H1 (cell line): ENCODE measurements around the gene MAPT. TPM values are rescaled to one million over a fixed set of nuclear protein-coding genes. Genes with fewer than 3 reads are reported as not detected.

Experiments
- CTCF ChIA-PET: fragments of 300-600 bp; sonication (Branson Sonifier 250); formaldehyde crosslinking; loops from one replicate; lab custom pipeline; 2021; ENCODE audit not compliant: partially characterized antibody; lab: Charles Lee
- POLR2A ChIA-PET: fragments of 300-600 bp; sonication (Branson Sonifier 250); formaldehyde crosslinking; loops from one replicate; lab custom pipeline; 2021; ENCODE audit warnings: inconsistent platforms; ENCODE audit not compliant: partially characterized antibody; lab: Charles Lee
- DNase-seq, 2 experiments: peaks; one replicate each; pipeline versions ENCODE4 v3.0.0 to v3.0.0-alpha.2; 2010 to 2022; ENCODE audit warnings: low spot score in 2 of 2, low read depth in 1 of 2, mixed read lengths in 1 of 2
- FAIRE-seq: peaks from 2 replicates; lab custom pipeline; 2011; peaks lifted over from hg19 to GRCh38; lab: Jason Lieb, UNC
- H2AFZ ChIP-seq: 2 replicates; pipeline ENCODE4 v1.8.1; 2012; ENCODE audit warnings: low read length, inconsistent platforms
- H2AK5ac ChIP-seq: 2 replicates; pipeline ENCODE4 v1.6.1; 2013; ENCODE audit warnings: low read depth, low read length
- H2BK120ac ChIP-seq: replicated peaks from 2 replicates; pipeline ENCODE3; 2013; ENCODE audit warnings: low read depth, low read length, inconsistent platforms
- H2BK12ac ChIP-seq: 2 replicates; pipeline ENCODE4 v1.6.1; 2013; ENCODE audit warnings: low read depth, low read length
- H2BK15ac ChIP-seq: 2 replicates; pipeline ENCODE4 v1.6.1; 2013; ENCODE audit warnings: low read length
- H2BK20ac ChIP-seq: 2 replicates; pipeline ENCODE4 v1.6.1; 2013; ENCODE audit warnings: low read length
- H2BK5ac ChIP-seq: 2 replicates; pipeline ENCODE4 v1.6.1; 2013; ENCODE audit warnings: low read depth, low read length
- H3K14ac ChIP-seq: 2 replicates; pipeline ENCODE4 v1.6.1; 2013; ENCODE audit warnings: inconsistent platforms; ENCODE audit not compliant: insufficient read length
- H3K18ac ChIP-seq: 2 replicates; pipeline ENCODE4 v1.6.1; 2013; ENCODE audit warnings: low read length; ENCODE audit errors: extremely low read depth
- H3K23ac ChIP-seq: 2 replicates; pipeline ENCODE4 v1.6.1; 2013; ENCODE audit warnings: inconsistent platforms; ENCODE audit not compliant: insufficient read length
- H3K23me2 ChIP-seq: 2 replicates; pipeline ENCODE4 v1.6.1; 2013; ENCODE audit warnings: low read depth, low read length
- H3K27ac ChIP-seq: 2 replicates; pipeline ENCODE4 v1.6.1; 2011; ENCODE audit warnings: low read depth, low read length, inconsistent platforms
- H3K27me3 ChIP-seq, 4 experiments: replicated peaks in 1 of 4; 1 replicate in 1 of 4; 2 replicates in 3 of 4; pipeline versions ENCODE4 v1.6.1 to v1.8.1; 2011 to 2013; ENCODE audit warnings: low read length in 3 of 4, mild to moderate bottlenecking in 3 of 4, inconsistent platforms in 2 of 4, mixed read lengths in 2 of 4, moderate library complexity in 1 of 4; ENCODE audit not compliant: control insufficient read depth in 3 of 4, insufficient read depth in 3 of 4; ENCODE audit errors: extremely low read depth in 1 of 4
- H3K36me3 ChIP-seq, 4 experiments: 2 replicates each; pipeline versions ENCODE4 v1.6.1 to v1.8.1; 2011 to 2013; ENCODE audit warnings: mild to moderate bottlenecking in 4 of 4, low read length in 3 of 4, moderate library complexity in 2 of 4, control low read depth in 1 of 4, inconsistent platforms in 1 of 4; ENCODE audit not compliant: insufficient read depth in 4 of 4, control insufficient read depth in 2 of 4
- H3K4ac ChIP-seq: replicated peaks from 2 replicates; pipeline ENCODE3; 2013; ENCODE audit warnings: low read length, low read depth, mixed read lengths, inconsistent platforms; ENCODE audit not compliant: insufficient read length
- H3K4me1 ChIP-seq, 4 experiments: replicated peaks in 1 of 4; 1 replicate in 1 of 4; 2 replicates in 3 of 4; pipeline versions ENCODE4 v1.6.1 to v1.8.1; 2011 to 2013; ENCODE audit warnings: low read length in 3 of 4, inconsistent platforms in 2 of 4, mixed read lengths in 1 of 4; ENCODE audit not compliant: insufficient read depth in 4 of 4, control insufficient read depth in 3 of 4
- H3K4me2 ChIP-seq, 2 experiments: 2 replicates each; pipeline versions ENCODE4 v1.6.1 to v1.8.1; 2011 to 2013; ENCODE audit warnings: low read depth in 2 of 2, low read length in 2 of 2, control low read depth in 1 of 2, inconsistent platforms in 1 of 2, mild to moderate bottlenecking in 1 of 2; ENCODE audit not compliant: insufficient read depth in 1 of 2
- H3K4me3 ChIP-seq, 4 experiments: fragments of 200-600, 300-600 bp in 1 of 4; sonication (generic), shearing (Covaris generic), sonication (Bioruptor Twin) in 1 of 4; 2 replicates each; pipeline versions ENCODE4 v1.5.1 to v1.8.1; 2011 to 2016; ENCODE audit warnings: low read length in 4 of 4, low read depth in 3 of 4, control low read depth in 2 of 4, inconsistent platforms in 2 of 4, mild to moderate bottlenecking in 2 of 4, mixed read lengths in 1 of 4, moderate library complexity in 1 of 4; ENCODE audit not compliant: insufficient read depth in 2 of 4; ENCODE audit errors: extremely low read depth in 1 of 4
- H3K56ac ChIP-seq: replicated peaks from 2 replicates; pipeline ENCODE3; 2013; ENCODE audit warnings: low read depth, mild to moderate bottlenecking, mixed read lengths, low read length, inconsistent platforms; ENCODE audit not compliant: insufficient read length
- H3K79me1 ChIP-seq: 2 replicates; pipeline ENCODE4 v1.6.1; 2013; ENCODE audit warnings: low read depth, low read length, control low read depth
- H3K79me2 ChIP-seq, 2 experiments: 2 replicates each; pipeline versions ENCODE4 v1.6.1 to v1.8.1; 2012 to 2013; ENCODE audit warnings: low read length in 2 of 2, mild to moderate bottlenecking in 2 of 2, inconsistent platforms in 1 of 2; ENCODE audit not compliant: insufficient read depth in 2 of 2, control insufficient read depth in 1 of 2
- H3K9ac ChIP-seq, 4 experiments: replicated peaks in 1 of 4; 1 replicate in 1 of 4; 2 replicates in 3 of 4; pipeline versions ENCODE4 v1.6.1 to v1.8.1; 2011 to 2013; ENCODE audit warnings: low read depth in 3 of 4, low read length in 3 of 4, control low read depth in 2 of 4, mild to moderate bottlenecking in 2 of 4, moderate library complexity in 2 of 4, inconsistent platforms in 1 of 4; ENCODE audit errors: extremely low read depth in 1 of 4
- H3K9me3 ChIP-seq, 2 experiments: 2 replicates each; pipeline versions ENCODE4 v1.6.1 to v1.8.1; 2012 to 2013; ENCODE audit warnings: mild to moderate bottlenecking in 2 of 2, moderate library complexity in 2 of 2, control low read depth in 1 of 2, inconsistent platforms in 1 of 2, low read depth in 1 of 2, low read length in 1 of 2, mixed read lengths in 1 of 2; ENCODE audit not compliant: insufficient read depth in 2 of 2
- H4K20me1 ChIP-seq, 2 experiments: replicated peaks in 1 of 2; 2 replicates each; pipeline versions ENCODE3 to v1.8.1; 2011 to 2013; ENCODE audit warnings: inconsistent platforms in 2 of 2, low read length in 2 of 2, mild to moderate bottlenecking in 1 of 2; ENCODE audit not compliant: insufficient read depth in 2 of 2, control insufficient read depth in 1 of 2
- H4K5ac ChIP-seq: 2 replicates; pipeline ENCODE4 v1.6.1; 2013; ENCODE audit warnings: low read length, low read depth, mixed read lengths, inconsistent platforms; ENCODE audit not compliant: insufficient read length
- H4K8ac ChIP-seq: 2 replicates; pipeline ENCODE4 v1.8.0; 2013; ENCODE audit warnings: mild to moderate bottlenecking, moderate library complexity, low read length, inconsistent platforms; ENCODE audit not compliant: insufficient read depth; ENCODE audit errors: extremely low read depth
- H4K91ac ChIP-seq: replicated peaks from 2 replicates; pipeline ENCODE3; 2013; ENCODE audit warnings: low read length, mixed read lengths, inconsistent platforms; ENCODE audit not compliant: insufficient read length
- ASH2L ChIP-seq: fragments of 200-600, 300-600 bp; sonication (generic); IDR thresholded peaks from one replicate; pipeline ENCODE4 v1.7.1; 2017; ENCODE audit warnings: low read length
- BACH1 ChIP-seq: IDR thresholded peaks from 2 replicates; pipeline ENCODE4 v1.6.1; 2012; ENCODE audit warnings: low read length, improper control_type of control experiment
- CREB1 ChIP-seq: IDR thresholded peaks from 2 replicates; pipeline ENCODE4 v1.6.1; 2012; ENCODE audit warnings: inconsistent platforms
- CTBP2 ChIP-seq: IDR thresholded peaks from 2 replicates; pipeline ENCODE4 v1.7.0; 2011; ENCODE audit warnings: borderline replicate concordance, mild to moderate bottlenecking, moderate library complexity, mixed read lengths, low read length; ENCODE audit not compliant: insufficient read depth, insufficient read length
- E2F6 ChIP-seq: IDR thresholded peaks from 2 replicates; pipeline ENCODE4 v1.6.1; 2012; ENCODE audit warnings: inconsistent platforms
- EP300 ChIP-seq, 2 experiments: IDR thresholded peaks; 1 replicate in 1 of 2; 2 replicates in 1 of 2; pipeline ENCODE4 v1.6.1; 2011 to 2012; ENCODE audit warnings: low read depth in 2 of 2, low read length in 2 of 2, mild to moderate bottlenecking in 2 of 2, borderline replicate concordance in 1 of 2, inconsistent platforms in 1 of 2, moderate library complexity in 1 of 2
- KDM4A ChIP-seq: IDR thresholded peaks from one replicate; pipeline ENCODE4 v1.7.1; 2012; ENCODE audit warnings: low read depth, mild to moderate bottlenecking, moderate library complexity, low read length, inconsistent platforms; ENCODE audit not compliant: severe bottlenecking
- NANOG ChIP-seq: IDR thresholded peaks from 2 replicates; pipeline ENCODE4 v1.6.1; 2011; ENCODE audit warnings: low read length, low read depth, mild to moderate bottlenecking, inconsistent platforms; ENCODE audit not compliant: insufficient read depth, poor library complexity, severe bottlenecking
- NRF1 ChIP-seq: IDR thresholded peaks from 2 replicates; pipeline ENCODE4 v1.6.1; 2011; ENCODE audit warnings: mild to moderate bottlenecking, low read depth, low read length, improper control_type of control experiment
- POU5F1 ChIP-seq: IDR thresholded peaks from 2 replicates; pipeline ENCODE4 v1.6.1; 2011; ENCODE audit warnings: low read depth, mild to moderate bottlenecking, low read length, moderate library complexity
- RXRA ChIP-seq: IDR thresholded peaks from 2 replicates; pipeline ENCODE4 v1.6.1; 2011; ENCODE audit warnings: low read depth, mild to moderate bottlenecking, low read length, moderate library complexity; ENCODE audit not compliant: insufficient read depth
- SIN3A ChIP-seq, 2 experiments: IDR thresholded peaks in 1 of 2; conservative IDR thresholded peaks in 1 of 2; 2 replicates each; pipeline ENCODE4 v1.6.1; 2011 to 2012; ENCODE audit warnings: low read length in 2 of 2, improper control_type of control experiment in 1 of 2, low read depth in 1 of 2, mild to moderate bottlenecking in 1 of 2
- SIRT6 ChIP-seq: IDR thresholded peaks from one replicate; pipeline ENCODE4 v1.7.1; 2012; ENCODE audit warnings: low read length, inconsistent platforms
- SIX5 ChIP-seq: IDR thresholded peaks from 2 replicates; pipeline ENCODE4 v1.6.1; 2011; ENCODE audit warnings: mild to moderate bottlenecking, low read depth, low read length
- WGBS, 2 experiments: shearing (Covaris generic) in 1 of 2; methylation state at CpG; one replicate each; pipeline versions ENCODE4 v1.1.6 to v1.1.7; 2013 to 2015; ENCODE audit warnings: low lambda C conversion rate in 2 of 2, mixed read lengths in 2 of 2, inconsistent platforms in 1 of 2, low coverage in 1 of 2, missing lambda C conversion rate in 1 of 2; ENCODE audit not compliant: insufficient replicate concordance in 2 of 2, insufficient coverage in 1 of 2, insufficient read length in 1 of 2; ENCODE audit errors: extremely low coverage in 1 of 2, missing lambda C conversion rate in 1 of 2; 5-methylcytosine and 5-hydroxymethylcytosine counted together
- polyA plus RNA-seq, 7 experiments: library from polyadenylated mRNA; depleted of rRNA in 3 of 7; stranded (reverse) in 5 of 7; unstranded in 2 of 7; fragments of >200 nt in 5 of 7; fragments of 200-250 nt in 2 of 7; gene quantifications; 1 replicate in 5 of 7; 2 replicates in 1 of 7; 4 replicates in 1 of 7; pipeline versions ENCODE4 v1.2.1 to v1.2.3, GENCODE V29; 2011 to 2013; ENCODE audit warnings: missing spikeins in 2 of 7, mixed read lengths in 2 of 7
- total RNA-seq: library from RNA; stranded (reverse); fragmentation: NEBNext Ultra II Directional; extraction: Animal tissue kit (Norgen Biotek cat#: 25700); gene quantifications from 2 replicates; pipeline ENCODE4 v1.2.1, GENCODE V29; 2021

Gene MAPT
- total and polyA plus RNA-seq, 2 of the 8 experiments (the other 6 are each of a cell fraction or from before 2014, with no cell fraction given) = 0.54 to 1.7 TPM

DNA sequence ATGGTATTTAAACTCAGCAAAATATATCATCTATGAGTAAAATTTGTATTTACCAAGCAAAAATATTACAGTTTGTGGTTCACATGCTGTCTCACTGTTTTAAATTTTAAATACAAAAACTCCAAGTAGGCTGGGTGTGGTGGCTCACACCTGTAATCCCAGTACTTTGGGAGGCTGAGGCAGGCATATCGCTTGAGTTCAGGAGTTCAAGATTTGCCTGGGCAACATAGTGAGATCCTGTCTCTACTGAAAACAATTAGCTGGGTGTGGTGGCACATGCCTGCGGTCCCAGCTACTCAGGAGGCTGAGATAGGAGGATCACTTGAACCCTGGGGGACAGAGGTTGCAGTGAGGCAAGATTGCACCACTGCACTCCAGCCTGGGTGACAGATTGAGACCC is 37.3 kb downstream of the MAPT start:
- ChIA-PET CTCF (interaction anchor here (0.6 to 1.2 kb wide), 3 partner anchors 11 to 22 kb away, joined by 3 to 4 read pairs (median 3); no protein-coding TSS in a partner anchor), POLR2A (no interaction called here)
- H4K20me1 ChIP-seq = no peaks in the 10 kb centered on the region
- no peak overlapping the region for H3K18ac ChIP-seq
- H3K23ac ChIP-seq = no peak overlapping the region
- 100% methylated on average over 2 of the region's 2 CpGs; no CpG with 5 or more reads in 1 of the 2 experiments for WGBS, 2 experiments
- H3K27ac ChIP-seq = no peak overlapping the region
- H3K14ac ChIP-seq = no peak overlapping the region
- no peak for DNase-seq
- H3K9ac ChIP-seq = no peak overlapping the region
- no peak overlapping the region for H2BK15ac ChIP-seq
- H3K4me1 ChIP-seq = no peaks in the 10 kb centered on the region
- no peak overlapping the region for H2AK5ac ChIP-seq
- H4K91ac ChIP-seq = no peak overlapping the region
- TF ChIP-seq CREB1 = no peak
- no peak for TF ChIP-seq NANOG
- TF ChIP-seq SIRT6 = no peak
- TF ChIP-seq EP300 (IDR thresholded peaks at IDR 0.05; ENCODE audit: borderline replicate concordance in 1 of 2, low read depth in 2 of 2, low read length in 2 of 2) = no peak
- TF ChIP-seq CTBP2 = no peak
- TF ChIP-seq SIX5 = no peak
- no peak for TF ChIP-seq RXRA
- TF ChIP-seq BACH1 = no peak
- no peak for TF ChIP-seq E2F6
- TF ChIP-seq POU5F1 = no peak
- TF ChIP-seq KDM4A = no peak
- no peak for TF ChIP-seq ASH2L
- TF ChIP-seq SIN3A (conservative IDR thresholded peaks at IDR 0.05 in 1 of 2, IDR thresholded peaks at IDR 0.05 in 1 of 2; ENCODE audit: low read depth in 1 of 2, low read length in 2 of 2) = no peak
- TF ChIP-seq NRF1 = no peak
- no peak overlapping the region for H2BK120ac ChIP-seq
- no peak overlapping the region for H2BK5ac ChIP-seq
- H2BK20ac ChIP-seq = no peak overlapping the region
- no peak overlapping the region for H3K4me2 ChIP-seq
- no peak overlapping the region for H3K56ac ChIP-seq
- no peaks in the 10 kb centered on the region for H3K79me1 ChIP-seq
- no peaks in the 10 kb centered on the region for H3K23me2 ChIP-seq
- no peaks in the 10 kb centered on the region; a peak in 1 of 7 replicates for H3K27me3 ChIP-seq
- peaks cover 16 to 17% of the 10 kb centered on the region in 2 experiments for H3K9me3 ChIP-seq
- no peak overlapping the region for H4K5ac ChIP-seq
- FAIRE-seq = no peak
- H2BK12ac ChIP-seq = no peak overlapping the region
- no peaks in the 10 kb centered on the region; a peak in 1 of 8 replicates for H3K36me3 ChIP-seq
- no peak overlapping the region for H4K8ac ChIP-seq
- no peaks in the 10 kb centered on the region for H3K79me2 ChIP-seq
- no peak overlapping the region for H2AFZ ChIP-seq
- H3K4me3 ChIP-seq = no peak overlapping the region
- H3K4ac ChIP-seq = no peak overlapping the region
